Measurements from ENCODE around the gene SMURF2. TPM values are rescaled to one million over a fixed set of nuclear protein-coding genes. Genes with fewer than 3 reads are reported as not detected.

The SMURF2 gene
- total RNA-seq, 4 donors from 2014 or later = 30.5 to 52.7 (median 44.1) TPM

GRCh38 chr17:64527914-64528313 is 134.2 kb downstream of the SMURF2 start:
- WGBS = 96% methylated on average over 2 of the region's 2 CpGs
- H3K9me3 ChIP-seq = no peaks in the 10 kb centered on the region
- intact Hi-C loops (cut with DNase I) = no loop called here

GRCh38 chr17:64520359-64520758 is 141.7 kb downstream of the SMURF2 start:
- intact Hi-C loops (cut with DNase I) = no loop called here
- no peak for DNase-seq (ENCODE audit: extremely low spot score)
- 96% methylated on average over 6 of the region's 6 CpGs for WGBS
- TF ChIP-seq CTCF (IDR thresholded peaks at IDR 0.05) = no peak
- TF ChIP-seq EP300 (IDR thresholded peaks at IDR 0.05) = no peak
- TF ChIP-seq POLR2A (IDR thresholded peaks at IDR 0.05; ENCODE audit: low read depth) = no peak
- no peak for TF ChIP-seq POLR2AphosphoS5 (IDR thresholded peaks at IDR 0.05)
- Histone ChIP-seq H3K27ac (replicated peaks in 1 of 4) (no peak overlapping the region), H3K27me3 (no peaks in the 10 kb centered on the region), H3K36me3 (peaks cover 41 to 100% (median 96%) of the 10 kb centered on the region in 4 donors), H3K4me1 (peaks cover 0 to 5% (median 0%) of the 10 kb centered on the region in 4 donors), H3K4me3 (no peak overlapping the region), H3K9me3 (no peaks in the 10 kb centered on the region)

More at GRCh38 chr17:64527914-64528313, 134.2 kb downstream of the SMURF2 start:
- peaks cover 67 to 100% (median 97%) of the 10 kb centered on the region in 4 donors for H3K36me3 ChIP-seq
- H3K4me3 ChIP-seq = no peak overlapping the region
- no peak for DNase-seq (ENCODE audit: extremely low spot score)
- no peak overlapping the region for H3K27ac ChIP-seq (replicated peaks in 1 of 4)
- TF ChIP-seq CTCF (IDR thresholded peaks at IDR 0.05) (no peak), POLR2A (IDR thresholded peaks at IDR 0.05; ENCODE audit: low read depth) (no peak), EP300 (IDR thresholded peaks at IDR 0.05) (no peak), POLR2AphosphoS5 (IDR thresholded peaks at IDR 0.05) (no peak)
- peaks cover 0 to 15% (median 4%) of the 10 kb centered on the region in 4 donors for H3K4me1 ChIP-seq
- no peaks in the 10 kb centered on the region for H3K27me3 ChIP-seq

- 89% methylated on average over 6 of the region's 6 CpGs for WGBS
- intact Hi-C loops (cut with DNase I) = no loop called here
Observed at GRCh38 chr17:64519601-64520000, 142.5 kb downstream of the SMURF2 start.

GRCh38 chr17:64515829-64516228 is 146.3 kb downstream of the SMURF2 start:
- H3K36me3 ChIP-seq = peaks cover 42 to 100% (median 92%) of the 10 kb centered on the region in 4 donors
- no peak overlapping the region for H3K4me3 ChIP-seq
- TF ChIP-seq EP300 (IDR thresholded peaks at IDR 0.05) = no peak
- no peak for TF ChIP-seq CTCF (IDR thresholded peaks at IDR 0.05)
- TF ChIP-seq POLR2AphosphoS5 (IDR thresholded peaks at IDR 0.05) = no peak
- no peak for TF ChIP-seq POLR2A (IDR thresholded peaks at IDR 0.05; ENCODE audit: low read depth)
- no peaks in the 10 kb centered on the region for H3K27me3 ChIP-seq
- intact Hi-C loops (cut with DNase I) = no loop called here
- no peak overlapping the region for H3K27ac ChIP-seq (replicated peaks in 1 of 4)
- no peaks in the 10 kb centered on the region for H3K9me3 ChIP-seq
- DNase-seq (ENCODE audit: extremely low spot score) = no peak
- 80% methylated on average over 1 of the region's 1 CpG for WGBS
- peaks cover 0 to 9% (median 3%) of the 10 kb centered on the region in 4 donors for H3K4me1 ChIP-seq

More at GRCh38 chr17:64519601-64520000, 142.5 kb downstream of the SMURF2 start:
- Histone ChIP-seq H3K27ac (replicated peaks in 1 of 4) (no peak overlapping the region), H3K4me3 (no peak overlapping the region), H3K36me3 (peaks cover 39 to 100% (median 96%) of the 10 kb centered on the region in 4 donors), H3K9me3 (no peaks in the 10 kb centered on the region), H3K27me3 (no peaks in the 10 kb centered on the region), H3K4me1 (peaks cover 0 to 9% (median 0%) of the 10 kb centered on the region in 4 donors)
- no peak for DNase-seq (ENCODE audit: extremely low spot score)
- TF ChIP-seq EP300 (IDR thresholded peaks at IDR 0.05) (no peak), POLR2AphosphoS5 (IDR thresholded peaks at IDR 0.05) (no peak)

GRCh38 chr17:64515419-64515818 is 146.7 kb downstream of the SMURF2 start:
- TF ChIP-seq POLR2AphosphoS5 (IDR thresholded peaks at IDR 0.05) (no peak), CTCF (IDR thresholded peaks at IDR 0.05) (no peak), POLR2A (IDR thresholded peaks at IDR 0.05; ENCODE audit: low read depth) (no peak), EP300 (IDR thresholded peaks at IDR 0.05) (no peak)
- Histone ChIP-seq H3K9me3 (no peaks in the 10 kb centered on the region), H3K4me1 (peaks cover 0 to 14% (median 3%) of the 10 kb centered on the region in 4 donors), H3K4me3 (no peak overlapping the region), H3K27me3 (no peaks in the 10 kb centered on the region), H3K36me3 (peaks cover 46 to 100% (median 92%) of the 10 kb centered on the region in 4 donors), H3K27ac (replicated peaks in 1 of 4) (no peak overlapping the region)
- intact Hi-C loops (cut with DNase I) = no loop called here
- no peak for DNase-seq (ENCODE audit: extremely low spot score)
- WGBS = 82% methylated on average over 2 of the region's 2 CpGs

Data from esophagus muscularis mucosa (tissue), 4 donors.